Measurements from ENCODE around the gene WDR38.

- TF ChIP-seq YY1 (IDR thresholded peaks at IDR 0.05; ENCODE audit: low read depth), result no peak
- TF ChIP-seq PBX3 (IDR thresholded peaks at IDR 0.05), result no peak
- TF ChIP-seq CTCF (IDR thresholded peaks at IDR 0.05), result no peak
- no peak for TF ChIP-seq JUND (IDR thresholded peaks at IDR 0.05)
- TF ChIP-seq MXI1 (IDR thresholded peaks at IDR 0.05; ENCODE audit: low read depth, low read length), result no peak
- no peak for TF ChIP-seq TAF1 (IDR thresholded peaks at IDR 0.05; ENCODE audit: borderline replicate concordance, low read depth, low read length)
- TF ChIP-seq RAD21 (IDR thresholded peaks at IDR 0.05; ENCODE audit: low read length), result no peak
- no peak for TF ChIP-seq CHD2 (IDR thresholded peaks at IDR 0.05; ENCODE audit: low read length, partially characterized antibody)
- TF ChIP-seq REST (IDR thresholded peaks at IDR 0.05; ENCODE audit: low read depth, low read length), result no peak
- no peak for TF ChIP-seq POLR2AphosphoS5 (IDR thresholded peaks at IDR 0.05; ENCODE audit: low read depth, low read length)
- no peak for TF ChIP-seq EP300 (IDR thresholded peaks at IDR 0.05; ENCODE audit: borderline replicate concordance in 1 of 2, low read depth in 1 of 2, low read length in 1 of 2)
- TF ChIP-seq FOXJ3 (CRISPR knock-in tag; IDR thresholded peaks at IDR 0.05), result no peak
Measured at GRCh38 chr9:124906966-124907365, 53.7 kb downstream of the WDR38 start.
